Stromal cell of bone marrow (primary cell): ENCODE data around the gene TBC1D2.
"Not testable (repeated sequence)": the region's sequence is repeated elsewhere in the genome, so short reads cannot be mapped to it uniquely, and the experiment has no call there.

Source experiments
- DNase-seq: peaks from one replicate; pipeline ENCODE4 v3.0.0-alpha.2; 2012; ENCODE audit warnings: low read depth

TBC1D2 gene

GRCh38 chr9:98191671-98192502 is 63.6 kb downstream of the TBC1D2 start:
- DNase-seq: no peak

DNA sequence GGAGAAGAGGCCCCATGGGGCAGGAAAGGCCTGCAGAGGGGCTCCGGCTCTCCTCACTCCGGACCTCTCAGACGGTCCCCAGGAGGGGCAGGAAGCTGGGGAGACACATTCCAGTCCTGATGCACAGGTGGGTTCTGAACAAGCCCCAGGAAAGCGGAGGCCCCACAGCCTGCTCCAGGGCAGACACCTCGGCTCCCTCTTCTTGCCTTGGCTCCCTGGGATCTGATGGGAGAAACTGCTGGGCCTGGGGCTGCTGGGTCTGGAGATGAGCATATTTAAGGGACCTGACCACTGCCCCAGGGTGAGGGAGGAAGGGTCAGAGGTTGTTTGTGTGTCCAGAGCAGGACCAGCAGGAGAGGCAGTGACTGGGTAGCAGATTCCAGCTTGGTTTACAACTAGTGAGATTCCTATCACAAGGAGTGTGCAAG is 64.3 kb downstream of the TBC1D2 start:
- no peak for DNase-seq

GRCh38 chr9:98190757-98191105 is 64.7 kb downstream of the TBC1D2 start:
- DNase-seq: no peak

GRCh38 chr9:98189412-98189811 is 66.0 kb downstream of the TBC1D2 start:
- no peak for DNase-seq

- DNase-seq: no peak
These were observed 67.5 kb downstream of the TBC1D2 start for GRCh38 chr9:98187926-98188325.

DNA sequence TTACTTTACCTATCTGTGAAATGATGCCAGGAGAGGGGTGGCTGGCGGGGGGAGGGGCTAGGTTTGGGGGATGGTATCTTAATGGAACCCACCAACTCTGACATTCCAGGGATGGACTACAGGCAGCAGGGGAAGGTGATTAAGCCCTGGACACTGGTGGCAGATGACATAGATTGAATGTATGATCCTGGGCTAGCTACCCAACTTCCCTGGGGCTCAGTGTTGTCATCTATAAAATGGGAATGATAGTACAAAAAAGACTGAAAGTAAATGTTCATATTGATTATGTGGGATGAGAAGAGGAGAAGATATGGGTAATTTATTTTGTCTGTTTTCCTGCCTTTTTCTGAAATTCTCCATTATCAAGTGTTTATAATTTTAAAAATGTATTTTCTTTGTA is 69.2 kb downstream of the TBC1D2 start:
- DNase-seq: no peak

GRCh38 chr9:98185611-98186171 is 69.8 kb downstream of the TBC1D2 start:
- no peak for DNase-seq

GRCh38 chr9:98185021-98185567 is 70.4 kb downstream of the TBC1D2 start:
- no peak for DNase-seq

GRCh38 chr9:98184326-98184725 is 71.1 kb downstream of the TBC1D2 start:
- no peak for DNase-seq

DNA sequence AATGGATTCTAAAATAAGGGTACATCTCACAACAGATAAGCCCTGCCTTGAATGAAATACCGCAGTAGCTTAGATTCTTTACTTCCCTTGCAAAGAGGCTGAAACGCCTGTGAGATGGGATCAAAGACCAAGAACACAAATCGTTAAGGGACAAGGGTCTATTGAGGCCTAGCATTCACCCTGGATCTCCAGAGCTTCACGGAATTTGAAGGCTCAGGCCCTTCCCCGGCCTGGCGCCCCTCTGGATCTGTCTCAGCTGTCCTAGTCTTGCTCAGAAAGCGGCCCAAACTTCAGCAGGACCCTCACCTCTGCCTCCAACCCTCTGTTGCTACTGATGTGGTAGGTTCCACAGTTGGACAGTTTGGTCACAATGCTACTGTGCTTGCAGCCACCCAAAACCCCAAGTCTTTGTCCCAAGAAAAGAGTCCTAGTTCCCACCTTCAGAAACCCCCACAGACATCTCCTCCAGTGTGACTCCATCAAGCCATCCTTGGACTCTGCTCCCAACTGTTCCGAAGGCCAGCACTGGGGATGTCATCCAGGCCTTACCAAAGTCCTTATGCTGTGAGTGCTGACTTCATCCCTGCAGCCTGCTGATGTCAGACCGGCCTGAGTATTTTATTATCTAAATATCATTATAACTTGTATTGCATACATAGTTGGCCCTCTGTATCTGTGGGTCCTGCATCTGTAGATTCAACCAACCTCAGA is 72.4 kb downstream of the TBC1D2 start:
- no peak for DNase-seq

- no peak for DNase-seq
These were observed 73.2 kb downstream of the TBC1D2 start for GRCh38 chr9:98182069-98182820.

GRCh38 chr9:98181746-98182068 is 73.7 kb downstream of the TBC1D2 start:
- no peak for DNase-seq

- no peak for DNase-seq
These were observed 74.5 kb downstream of the TBC1D2 start for GRCh38 chr9:98180996-98181395.

DNA sequence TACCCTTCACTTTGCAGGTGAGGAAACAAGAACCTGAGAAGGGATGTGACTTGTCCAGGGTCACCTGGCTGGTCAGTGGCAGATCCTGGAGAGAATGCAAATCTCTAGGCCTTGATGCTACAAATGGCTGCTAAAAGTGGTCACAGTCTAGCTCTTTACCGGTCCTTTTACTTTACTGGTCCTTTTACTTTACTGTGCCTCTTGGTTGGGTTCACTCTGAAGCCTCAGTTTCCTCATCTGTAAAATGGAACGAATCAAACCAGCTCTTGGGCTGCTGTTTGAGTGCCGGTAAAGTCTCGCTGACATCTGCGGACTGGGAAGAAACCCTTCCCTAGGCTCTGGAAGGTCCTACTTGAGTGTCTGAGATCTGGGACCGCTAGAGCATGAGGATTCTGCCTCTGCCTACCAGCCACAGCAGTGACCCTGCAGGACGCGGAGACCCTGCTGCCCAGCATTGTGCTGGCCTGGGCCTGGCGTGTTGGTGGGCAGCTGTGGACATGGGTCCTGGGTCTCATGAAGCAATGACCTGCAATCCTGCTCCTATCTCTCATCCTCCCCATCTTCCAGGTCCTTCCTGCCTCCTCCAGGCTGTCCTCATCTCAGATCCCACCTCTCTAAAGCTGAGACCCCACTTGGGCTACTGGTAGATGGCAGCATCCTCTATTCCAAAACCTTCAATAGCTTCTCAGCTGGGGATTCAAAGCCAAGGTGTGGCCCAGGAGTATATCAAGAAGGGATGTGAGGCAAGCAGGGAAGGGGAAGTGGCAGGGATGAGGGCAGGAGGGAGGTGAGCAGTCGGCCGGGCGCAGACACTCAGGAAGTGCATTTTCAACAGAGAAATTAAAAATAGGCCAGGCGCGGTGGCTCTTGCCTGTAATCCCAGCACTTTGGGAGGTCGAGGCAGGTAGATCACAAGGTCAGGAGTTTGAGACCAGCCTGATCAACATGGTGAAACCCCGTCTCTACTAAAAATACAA is 76.3 kb downstream of the TBC1D2 start:
- DNase-seq: no peak

- DNase-seq: no peak
These were observed 78.8 kb downstream of the TBC1D2 start for GRCh38 chr9:98176391-98177259.

DNA sequence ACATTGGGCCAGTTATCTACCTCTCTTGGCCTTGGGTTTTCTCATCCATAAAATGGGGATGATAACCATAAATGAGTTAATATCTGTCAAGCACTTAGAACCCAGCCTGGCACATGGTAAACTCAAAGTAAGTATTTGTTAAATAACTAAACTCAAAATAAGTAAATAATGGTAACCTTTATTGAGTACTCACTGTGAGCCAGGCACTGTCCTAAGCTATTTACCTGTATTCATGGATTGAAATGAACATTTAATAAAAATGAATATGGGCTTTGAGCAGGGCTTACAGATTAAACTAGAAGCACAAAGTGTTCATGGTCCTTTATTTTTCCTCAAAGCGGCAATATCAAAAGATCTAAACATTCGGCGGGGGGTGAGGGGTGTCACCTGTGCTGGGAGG is 79.7 kb downstream of the TBC1D2 start:
- DNase-seq: no peak

DNA sequence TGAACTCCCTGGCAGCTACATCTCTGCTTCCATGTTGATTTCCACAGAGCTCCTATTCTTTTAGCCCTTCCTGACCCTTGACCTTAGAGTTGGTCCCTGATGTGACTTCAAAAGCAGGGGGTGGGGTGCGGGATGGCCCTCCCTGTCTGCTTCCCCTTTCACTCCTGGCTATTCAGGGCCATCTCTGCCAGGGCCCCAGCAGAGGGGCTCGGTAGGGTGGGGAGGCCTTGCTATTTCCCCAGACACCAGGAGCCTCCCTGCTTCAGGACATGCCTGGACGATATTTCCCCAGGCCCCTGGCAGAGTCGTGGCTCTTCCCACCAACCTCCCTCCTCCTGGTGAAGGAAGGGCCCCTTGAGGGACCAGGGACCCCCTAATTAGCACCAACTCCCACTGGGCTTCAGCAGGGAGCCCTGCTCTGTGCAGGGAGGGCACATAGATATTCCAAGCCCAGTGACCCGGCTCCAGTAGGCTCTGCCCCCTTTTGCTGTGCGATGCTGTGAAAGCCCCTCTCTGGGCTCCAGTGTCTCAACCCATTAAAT is 80.3 kb downstream of the TBC1D2 start:
- no peak for DNase-seq

- DNase-seq: not testable (repeated sequence)
These were observed 80.9 kb downstream of the TBC1D2 start for GRCh38 chr9:98174502-98174918.

- no peak for DNase-seq
These were observed 82.3 kb downstream of the TBC1D2 start for GRCh38 chr9:98173181-98173580.

DNA sequence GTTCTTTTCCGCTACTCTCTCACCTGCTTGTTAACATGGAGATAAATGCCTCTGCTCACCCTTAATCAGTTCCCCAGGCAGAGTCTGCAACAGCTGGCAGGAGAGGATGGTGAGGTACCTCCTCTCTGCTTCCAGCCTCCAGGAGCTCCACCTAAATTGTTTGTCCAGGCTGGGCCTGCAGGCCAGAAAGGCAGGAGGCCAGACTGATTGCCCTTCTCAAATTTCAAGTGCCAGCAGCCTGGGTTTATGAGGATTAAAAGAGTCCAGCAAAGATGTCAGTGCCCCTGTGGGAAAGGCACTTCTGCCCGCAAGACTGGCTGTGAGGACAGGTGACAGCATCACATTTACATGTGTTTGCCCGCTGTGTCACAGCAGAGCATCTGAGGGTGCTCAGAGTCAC is 82.8 kb downstream of the TBC1D2 start:
- no peak for DNase-seq
